HG03439 (cell line): ENCODE results near the gene COMMD1.
"Not testable (repeated sequence)": the region's sequence is repeated elsewhere in the genome, so short reads cannot be mapped to it uniquely, and the experiment has no call there.

Experiments
- ATAC-seq: cut with Tn5 transposase; IDR thresholded peaks from one replicate; pipeline ENCODE4 v1.9.1; 2021; ENCODE audit warnings: mild to moderate bottlenecking, moderate library complexity; ENCODE audit not compliant: unreplicated experiment

The COMMD1 gene

DNA sequence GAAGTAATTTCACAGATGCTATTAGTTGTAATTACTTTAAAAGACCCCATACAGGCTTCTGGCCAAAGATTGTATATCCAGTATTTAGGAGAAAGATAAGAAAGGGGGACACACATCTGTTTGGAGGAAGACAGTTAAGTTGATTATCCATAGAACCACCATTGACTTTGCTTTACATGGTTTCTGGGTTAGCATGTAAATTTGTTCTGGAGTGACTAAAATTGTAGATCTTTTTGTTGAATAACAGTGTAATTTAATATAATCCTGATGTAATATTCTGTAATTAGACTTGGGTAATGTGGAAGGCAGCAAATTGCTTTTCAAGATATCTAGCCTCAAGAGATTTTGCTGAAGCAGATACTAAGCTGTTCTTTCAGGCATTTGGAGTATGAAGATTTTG, 17.2 kb downstream of the COMMD1 start:
- no peak for ATAC-seq

DNA sequence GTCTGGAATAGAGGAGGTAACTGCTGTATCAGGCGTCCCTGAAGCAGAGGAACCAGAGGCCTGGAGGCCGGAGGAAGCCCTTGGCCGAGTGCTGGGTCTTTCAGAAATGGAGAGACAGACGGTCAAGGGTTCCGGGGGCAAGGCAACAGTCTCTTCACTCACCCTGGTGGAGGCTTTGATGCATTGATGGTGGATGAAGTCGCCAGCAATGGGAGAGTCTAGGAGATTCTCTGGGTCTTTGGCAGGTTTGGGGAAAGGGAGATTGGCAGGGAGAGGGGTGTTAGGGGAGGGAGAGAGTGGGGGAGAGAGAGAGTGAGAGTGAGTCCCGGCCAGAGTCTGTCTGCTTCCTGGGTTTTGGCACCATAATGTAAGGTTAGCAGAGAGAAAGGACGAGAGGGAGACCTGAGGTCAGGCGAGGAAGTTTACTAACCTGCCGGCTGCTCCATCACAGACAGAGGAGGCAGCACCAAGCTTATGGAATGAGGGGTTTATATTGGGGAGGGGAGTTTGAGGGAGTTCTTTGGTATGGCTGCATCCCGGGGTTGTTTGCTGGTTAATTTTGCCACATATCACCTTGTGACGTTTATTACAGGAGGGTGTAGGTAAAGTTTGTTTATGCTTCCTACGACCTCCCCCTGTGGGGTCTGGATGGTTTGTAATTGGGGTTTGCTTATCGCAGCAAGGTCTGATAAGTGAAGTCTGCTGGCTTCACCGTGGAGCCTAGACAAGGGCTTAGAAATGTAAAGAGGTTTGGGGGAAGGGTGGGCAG, 19.6 kb downstream of the COMMD1 start:
- no peak for ATAC-seq

DNA sequence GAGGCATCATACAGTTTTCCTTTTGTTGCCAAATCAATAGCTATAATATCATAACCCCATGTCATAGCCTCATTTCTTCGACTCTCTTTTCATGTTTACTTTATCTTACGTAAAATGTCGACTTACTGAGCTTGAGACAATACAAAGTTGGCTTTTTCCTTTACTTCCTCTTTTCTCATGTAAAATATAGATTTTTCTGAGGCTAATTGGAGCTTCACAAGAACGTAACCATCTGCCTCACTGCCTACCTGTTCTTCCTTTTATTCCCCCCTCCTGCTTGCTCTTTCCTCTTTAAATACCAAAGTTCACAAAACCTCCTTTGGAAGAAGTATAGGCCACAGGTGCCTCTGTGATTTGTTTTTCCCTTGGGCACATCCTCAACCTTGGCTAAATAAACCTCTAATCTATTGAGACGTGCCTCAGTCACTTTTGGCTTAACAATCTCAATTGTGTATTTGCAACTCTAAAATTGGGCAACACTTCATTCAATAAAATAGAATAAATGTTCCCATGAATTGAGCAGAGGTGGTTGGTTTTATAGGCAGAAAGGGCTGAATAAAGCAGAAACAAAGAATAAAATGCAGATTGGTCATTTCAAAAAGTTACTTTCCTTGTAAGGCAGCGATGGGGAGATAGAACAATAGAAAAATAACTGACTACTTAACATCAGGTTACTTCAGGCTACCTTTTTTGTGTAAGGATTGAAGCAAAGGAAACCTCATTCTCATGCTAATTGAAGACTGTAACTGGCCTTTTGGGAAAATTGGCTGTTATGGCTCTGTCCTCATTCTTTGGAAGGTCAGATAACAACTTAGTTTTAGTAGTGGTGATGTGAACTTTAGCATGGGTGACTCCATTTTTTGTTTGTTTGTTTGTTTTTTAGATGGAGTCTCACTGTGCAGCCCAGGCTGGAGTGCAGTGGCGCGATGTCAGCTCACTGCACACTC, 21.3 kb downstream of the COMMD1 start:
- no peak for ATAC-seq

DNA sequence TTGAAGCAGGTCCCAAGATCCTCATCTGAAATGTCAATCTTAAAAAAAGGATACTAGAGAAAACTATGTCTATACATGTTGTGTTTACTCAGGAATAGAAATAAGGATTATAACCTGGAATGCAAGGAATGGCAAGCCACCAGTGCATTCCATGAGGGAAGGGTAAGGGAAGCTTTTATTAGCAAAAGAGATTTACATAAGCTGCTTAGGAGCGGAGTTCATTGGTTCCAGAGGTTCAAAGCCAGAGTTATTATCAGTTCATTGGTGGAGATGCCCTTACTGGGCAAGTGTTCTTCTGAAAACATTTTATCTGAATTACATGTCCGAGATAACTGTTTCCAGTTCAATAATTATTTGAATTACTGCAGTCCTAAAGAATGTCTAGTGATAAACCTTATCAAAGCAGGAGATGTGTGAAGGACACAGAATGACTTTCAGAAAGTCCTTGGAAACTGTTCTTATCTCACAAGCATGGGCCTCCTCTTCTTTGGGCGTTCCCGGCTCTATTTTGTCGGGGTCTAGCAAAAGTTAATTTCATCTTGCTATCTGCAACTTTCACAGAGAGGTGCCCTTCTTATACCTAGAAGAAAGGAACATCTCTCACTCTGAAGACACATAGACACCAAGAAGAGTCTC, 23.5 kb downstream of the COMMD1 start:
- ATAC-seq, result no peak

DNA sequence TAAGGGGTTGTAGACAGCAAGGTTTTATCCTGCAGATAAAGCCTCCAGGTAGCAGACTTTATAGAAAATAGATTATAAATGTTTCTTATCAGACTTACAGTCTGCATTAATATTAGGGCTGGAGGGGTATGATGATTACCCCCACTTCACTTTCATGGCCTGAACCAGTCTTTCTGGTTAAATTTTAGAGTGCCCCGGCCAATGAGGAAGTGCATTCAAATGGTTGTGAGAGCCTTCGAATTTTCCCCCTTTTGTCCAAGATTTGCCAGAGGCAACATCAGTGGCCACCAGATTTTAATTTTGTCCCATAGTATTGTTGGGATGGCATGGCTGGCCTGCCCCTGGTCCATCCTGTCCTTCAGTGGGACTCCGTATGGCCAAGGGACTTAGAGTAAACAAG, 31.6 kb downstream of the COMMD1 start:
- no peak for ATAC-seq

DNA sequence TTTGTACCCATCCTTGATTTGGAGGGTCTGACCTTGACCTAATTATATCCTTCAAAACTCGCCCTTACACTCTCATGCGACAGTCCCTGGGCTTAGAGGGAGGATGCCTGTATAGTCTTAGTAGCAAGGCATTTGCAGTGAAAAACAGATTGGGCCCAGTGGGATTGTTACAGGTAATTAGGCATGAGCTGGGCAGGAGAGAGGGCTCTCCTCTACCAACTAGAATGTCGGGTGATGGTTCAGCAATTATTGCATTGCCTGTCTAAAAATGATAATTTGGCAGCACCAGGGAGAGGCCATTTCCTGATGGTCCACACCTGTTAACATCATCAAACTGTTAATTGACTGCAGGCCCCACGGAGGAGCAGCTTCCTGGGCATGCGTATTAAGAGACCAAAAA, 32.4 kb downstream of the COMMD1 start:
- no peak for ATAC-seq

DNA sequence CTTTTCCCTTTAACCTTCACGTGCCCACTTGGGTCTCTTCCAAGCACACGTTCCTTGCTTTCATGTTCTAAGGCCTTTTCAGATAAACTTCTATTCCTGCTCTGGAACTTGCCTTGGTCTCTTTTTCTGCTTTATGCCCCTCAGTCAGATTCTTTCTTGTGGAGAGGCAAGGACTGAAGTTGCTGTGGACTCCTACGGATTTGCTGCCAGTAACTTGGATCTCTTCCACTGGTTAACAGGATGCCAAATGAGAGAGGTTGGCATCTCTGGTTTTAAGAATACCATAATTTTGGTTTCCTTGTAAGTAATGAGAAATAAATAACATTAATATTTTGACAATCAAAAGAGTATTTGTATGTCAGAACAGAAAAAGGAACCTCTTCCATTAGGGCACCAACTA, 33.0 kb downstream of the COMMD1 start:
- no peak for ATAC-seq

DNA sequence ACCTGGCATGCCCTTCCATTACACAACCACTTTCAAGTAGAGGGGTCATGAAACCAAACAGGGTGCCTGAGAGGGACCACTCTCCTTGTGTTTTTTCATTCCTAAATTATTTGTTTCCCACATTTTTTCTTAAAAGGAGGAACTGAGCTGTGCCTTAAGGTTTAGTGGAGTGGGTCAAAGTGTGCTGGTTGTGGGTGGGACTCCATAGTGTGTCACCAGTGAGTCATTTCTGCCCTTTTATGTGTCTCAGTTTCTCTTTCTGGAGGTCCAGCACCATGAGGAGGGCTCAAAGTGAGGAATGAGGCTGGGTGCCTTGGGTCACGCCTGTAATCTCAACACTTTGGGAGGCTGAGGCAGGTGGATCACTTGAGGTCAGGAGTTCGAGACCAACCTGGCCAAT, 37.8 kb downstream of the COMMD1 start:
- ATAC-seq, result no peak

DNA sequence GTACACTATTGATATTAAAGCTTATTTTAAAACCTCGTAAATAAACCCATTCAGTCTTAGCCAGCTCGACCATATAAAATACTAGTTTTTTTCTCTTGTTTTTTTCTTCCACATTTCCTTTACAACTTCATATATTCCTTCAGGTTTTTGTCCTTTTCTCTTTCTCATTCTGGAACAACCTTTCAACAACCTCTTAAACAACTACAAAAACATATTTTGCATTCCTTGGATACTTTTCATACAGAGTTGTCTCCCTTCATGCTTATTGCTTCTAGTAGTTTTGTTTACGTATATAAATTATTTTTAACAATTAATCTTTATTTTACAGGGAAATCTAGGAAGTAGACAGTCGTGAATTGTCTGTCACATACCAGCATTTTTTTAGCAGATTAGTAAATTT, 41.2 kb downstream of the COMMD1 start:
- no peak for ATAC-seq

DNA sequence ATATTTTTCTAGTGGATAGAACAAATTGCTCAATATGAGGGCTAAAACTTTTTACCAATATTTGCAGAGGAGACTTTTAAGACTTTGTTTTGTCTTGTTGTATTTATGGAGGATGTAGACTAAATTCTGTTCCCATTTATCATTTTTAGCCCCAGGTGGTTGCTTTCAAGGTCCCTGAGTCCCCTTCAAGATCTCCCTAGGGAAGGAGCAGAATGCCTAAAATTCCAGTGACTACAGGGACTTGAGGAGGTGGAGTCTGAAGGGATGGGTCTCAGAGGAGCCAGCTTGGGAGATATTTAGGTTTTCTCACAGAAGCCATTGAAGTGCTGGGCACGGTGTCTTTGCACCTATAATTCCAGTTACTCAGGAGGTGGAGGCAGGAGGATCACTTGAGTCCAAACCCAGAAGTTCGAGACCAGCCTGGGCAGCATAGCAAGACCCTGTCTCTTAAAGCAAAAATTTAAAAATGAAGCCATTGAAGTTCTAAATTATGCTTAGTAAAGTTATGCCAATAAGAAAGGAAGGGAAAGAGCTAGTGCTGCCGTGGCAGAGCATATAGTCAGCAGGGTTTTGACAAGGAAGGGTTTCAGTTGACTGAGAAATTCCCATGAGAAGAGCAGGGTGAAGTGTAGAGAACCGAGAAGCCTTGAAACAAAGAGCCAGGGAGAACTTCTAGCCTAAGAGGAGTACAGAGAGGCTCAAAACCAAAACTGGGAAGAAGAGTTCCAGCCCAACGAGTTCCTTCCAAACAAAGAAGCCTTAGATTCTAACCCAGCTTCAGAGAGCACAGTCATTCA, 43.4 kb downstream of the COMMD1 start:
- ATAC-seq, result no peak

DNA sequence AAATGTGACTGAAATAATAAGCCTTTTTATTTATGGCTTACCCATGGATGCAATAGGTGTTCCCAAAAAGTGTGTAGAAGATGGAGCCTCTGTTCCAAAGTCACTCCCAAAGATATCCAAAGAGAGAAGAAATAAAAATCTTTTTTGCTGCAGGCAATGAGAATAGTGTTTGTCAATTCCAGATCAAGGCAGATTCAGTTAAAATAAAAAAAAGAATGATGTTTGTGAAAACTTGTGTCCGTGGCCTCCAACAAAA, 43.9 kb downstream of the COMMD1 start:
- no peak for ATAC-seq

DNA sequence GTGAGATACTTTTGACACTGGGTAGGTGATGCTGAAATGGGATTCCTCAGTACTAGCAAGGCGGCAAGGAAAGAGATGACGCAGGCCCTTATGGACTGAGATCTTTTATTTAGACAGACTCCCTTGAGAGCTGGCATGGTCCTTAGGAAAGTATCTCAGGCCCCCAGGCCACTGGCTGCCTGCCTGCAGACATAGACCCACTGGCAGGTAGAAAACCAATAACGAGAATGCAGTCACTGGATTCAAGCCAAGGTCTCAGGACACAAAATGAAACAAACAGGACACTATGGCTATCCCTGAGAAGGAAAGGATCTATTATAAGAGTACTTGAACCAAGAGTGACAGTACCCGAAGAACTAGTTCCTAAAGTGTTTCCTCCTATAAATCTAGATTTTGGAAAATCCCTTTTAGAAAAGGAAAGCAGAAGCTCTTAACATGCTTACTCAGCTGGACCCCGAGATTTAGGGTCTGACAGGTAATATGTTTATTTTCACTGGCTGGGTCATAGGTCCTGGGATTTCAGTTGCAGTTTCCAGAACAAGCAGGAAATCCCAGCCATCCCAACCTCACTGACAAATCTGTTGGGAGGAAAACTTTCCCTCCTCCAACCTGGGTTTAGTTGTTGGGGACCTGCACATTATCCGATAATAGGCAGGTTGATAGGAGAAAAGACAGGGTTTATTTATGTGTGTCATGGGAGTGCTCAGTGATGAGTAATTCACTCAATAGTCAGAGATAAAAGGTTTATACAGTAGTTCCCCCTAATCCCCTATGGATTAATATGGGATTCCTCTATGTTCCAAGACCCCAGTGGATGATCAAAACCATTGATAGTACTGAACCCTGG, 44.5 kb downstream of the COMMD1 start:
- ATAC-seq, result no peak

DNA sequence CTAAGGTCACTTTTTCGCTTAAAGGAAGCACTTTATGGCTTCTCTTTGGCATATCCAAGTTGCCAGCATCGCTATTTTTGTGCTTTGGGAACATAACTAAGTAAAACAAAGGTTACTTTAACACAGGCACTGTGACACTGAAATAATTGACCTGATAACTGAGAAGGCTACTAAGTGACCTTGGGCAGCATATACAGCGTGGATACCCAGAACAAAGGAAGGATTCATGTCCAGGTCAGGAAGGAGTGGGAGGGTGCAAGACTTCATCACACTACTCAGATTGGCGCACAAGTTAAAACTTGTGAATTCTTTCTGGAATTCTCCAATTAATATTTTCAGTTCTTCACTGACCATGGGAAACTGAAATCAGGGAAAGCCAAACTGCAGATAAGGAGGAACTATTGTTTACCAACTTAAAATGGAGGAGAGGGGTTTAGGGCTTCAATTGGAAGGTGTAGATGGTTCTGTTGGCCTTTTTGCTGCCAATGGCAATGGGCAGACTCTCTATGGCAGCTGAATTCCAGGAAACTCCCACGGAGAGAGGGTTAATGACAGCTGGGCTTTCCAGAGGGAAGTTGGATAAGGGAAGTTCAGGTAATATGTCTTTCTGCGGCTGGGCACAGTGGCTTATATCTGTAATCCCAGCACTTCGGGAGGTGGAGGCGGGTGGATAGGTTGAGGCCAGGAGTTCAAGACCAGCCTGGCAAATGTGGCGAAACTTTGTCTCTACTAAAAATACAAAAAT, 45.3 kb downstream of the COMMD1 start:
- ATAC-seq, result no peak

DNA sequence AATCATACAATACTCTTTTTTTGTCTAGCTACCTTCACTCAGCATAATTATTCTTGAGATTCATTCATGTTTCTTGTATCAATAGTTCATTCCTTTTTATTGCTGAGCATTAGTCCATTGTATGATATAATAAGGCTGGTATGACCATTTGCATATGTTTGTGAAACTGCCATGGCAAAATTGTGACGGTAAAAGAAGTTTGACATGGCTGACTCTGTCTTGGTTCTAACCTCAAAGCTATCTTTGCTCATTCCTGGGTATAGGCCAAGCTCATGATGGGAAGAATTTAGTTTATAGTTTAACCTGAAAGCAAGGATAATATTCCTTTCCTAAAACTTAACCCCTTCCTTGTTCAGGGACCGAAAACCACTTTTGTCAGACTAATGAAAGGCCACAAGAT, 46.4 kb downstream of the COMMD1 start:
- no peak for ATAC-seq

DNA sequence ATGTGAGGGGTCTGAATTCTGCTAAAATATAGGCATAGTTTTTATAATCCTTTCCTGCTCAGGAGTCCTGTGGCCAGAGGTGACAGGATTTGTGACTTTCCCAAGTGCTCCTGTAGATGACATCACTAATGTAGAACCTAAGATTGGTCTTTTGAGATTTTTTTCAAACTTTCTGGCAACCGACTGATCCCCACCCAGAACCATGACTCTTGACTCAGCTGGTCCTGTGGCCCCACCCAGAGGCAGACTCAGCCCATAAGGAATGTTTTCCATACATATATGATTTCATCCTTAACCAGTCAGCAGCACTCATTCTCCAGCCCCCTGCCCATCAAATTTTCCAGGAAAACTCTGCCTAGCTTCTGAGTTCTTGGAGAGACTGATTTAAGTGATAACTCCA, 46.8 kb downstream of the COMMD1 start:
- no peak for ATAC-seq

DNA sequence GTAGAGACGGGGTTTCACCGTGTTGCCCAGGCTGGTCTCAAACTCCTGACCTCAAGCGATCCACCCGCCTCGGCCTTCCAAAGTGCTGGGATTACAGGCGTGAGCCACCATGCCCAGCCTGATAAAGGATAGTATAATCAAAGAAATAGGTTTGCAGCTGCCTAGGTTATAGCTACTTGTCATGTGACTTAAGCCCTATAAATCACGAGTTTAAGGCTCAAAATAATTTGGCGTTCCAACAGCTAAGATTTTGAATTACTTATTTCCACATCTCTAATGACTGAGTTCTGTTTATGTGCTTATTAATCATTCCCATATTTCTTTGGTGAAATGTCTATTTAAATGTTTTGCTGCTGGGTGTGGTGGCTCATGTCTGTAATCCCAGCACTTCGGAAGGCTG, 49.4 kb downstream of the COMMD1 start:
- not testable (repeated sequence) for ATAC-seq

DNA sequence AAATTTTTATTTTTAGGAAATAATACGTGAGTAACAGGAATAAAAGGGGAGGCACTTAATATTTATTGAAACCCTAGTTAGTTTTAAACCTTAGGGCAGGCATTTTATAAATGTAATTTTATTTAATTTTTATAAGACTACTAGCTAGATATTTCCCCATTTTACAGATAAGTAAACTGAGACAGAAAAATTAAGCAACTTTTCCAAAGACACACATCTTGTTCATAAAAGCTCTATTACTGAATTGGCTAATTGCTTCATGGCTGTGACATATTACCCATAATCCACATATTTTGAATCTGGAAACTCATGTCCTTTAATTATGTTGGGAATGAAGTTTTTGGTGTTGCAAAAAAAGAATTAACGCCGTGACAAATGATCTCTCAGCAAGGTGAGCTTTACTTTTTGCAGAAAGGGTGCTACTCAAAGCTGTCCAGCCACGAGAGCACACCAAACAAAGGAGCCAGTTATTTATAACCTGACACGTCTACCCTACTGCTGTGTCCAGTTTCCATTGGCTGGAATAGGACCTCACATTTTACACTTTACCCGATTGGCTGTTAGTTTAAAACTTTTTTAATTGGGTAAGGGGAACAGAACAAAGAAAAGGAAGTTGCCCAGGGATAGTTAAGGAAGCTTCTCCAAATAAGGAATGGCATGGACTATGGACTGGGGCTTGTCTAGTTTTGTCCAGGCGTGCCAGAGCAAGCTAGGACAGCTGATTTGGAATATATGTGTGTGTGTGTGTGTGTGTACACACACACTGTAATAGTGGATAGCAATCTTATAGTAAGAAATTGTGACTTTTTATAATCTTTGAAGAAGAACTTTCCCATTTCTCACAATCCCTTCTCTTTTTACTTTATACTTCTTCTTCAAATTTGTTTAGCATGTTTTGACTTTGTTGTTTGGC, 54.2 kb downstream of the COMMD1 start:
- ATAC-seq, result no peak

DNA sequence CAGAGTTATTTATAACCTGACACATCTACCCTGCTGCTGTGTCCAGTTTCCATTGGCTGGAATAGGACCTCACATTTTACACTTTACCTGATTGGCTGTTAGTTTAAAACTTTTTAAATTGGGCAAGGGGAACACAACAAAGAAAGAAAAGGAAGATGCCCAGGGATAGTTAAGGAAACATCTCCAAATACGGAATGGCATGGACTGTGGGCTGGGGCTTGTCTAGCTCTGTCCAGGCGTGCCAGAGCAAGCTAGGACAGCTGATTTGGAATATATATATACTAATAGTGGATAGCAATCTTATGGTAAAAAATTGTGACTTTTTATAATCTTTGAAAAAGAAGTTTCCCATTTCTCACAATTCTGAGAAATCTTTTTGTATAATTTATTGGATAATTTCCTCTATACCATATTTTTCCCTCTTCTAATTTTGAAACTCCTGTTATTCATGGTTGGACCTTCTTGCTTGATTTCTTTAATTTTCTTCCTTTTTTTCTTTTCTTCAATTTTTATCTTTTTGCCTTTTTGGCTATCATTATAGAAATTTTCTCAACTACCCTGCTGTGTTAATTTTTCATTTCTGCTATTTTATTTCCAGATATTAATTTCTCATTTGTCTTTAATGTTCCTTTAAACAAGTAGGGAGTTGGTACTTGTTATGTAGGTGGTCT, 55.9 kb downstream of the COMMD1 start:
- no peak for ATAC-seq
